IMR-90 (cell line): Measurements from ENCODE around the gene LGALSL. TPM values are rescaled to one million over a fixed set of nuclear protein-coding genes. Genes with fewer than 3 reads are reported as not detected.

Source experiments
- ATAC-seq: fragments of 200-7000 bp; cut with Tn5 transposase; 2 replicates; pipeline ENCODE4 v1.9.1; 2020; ENCODE audit warnings: low read depth, mild to moderate bottlenecking, moderate library complexity
- BruUV-seq: library from RNA; stranded (reverse); fragments of 400-500 nt; replicated peaks from 2 replicates; lab custom pipeline; 2021; lab: Mats Ljungman, UMichigan
- CTCF ChIA-PET: fragments of 300-600 bp; formaldehyde crosslinking; extraction: SDS; loops from one replicate; lab custom pipeline; 2021; ENCODE audit warnings: antibody characterized with exemption; lab: Yijun Ruan, JAX
- POLR2A ChIA-PET: fragments of 300-600 bp; sonication (Branson Sonifier 250); formaldehyde crosslinking; loops from one replicate; lab custom pipeline; 2022; ENCODE audit warnings: antibody characterized with exemption; ENCODE audit not compliant: unreplicated experiment; lab: Charles Lee
- DNase-seq: peaks from one replicate; pipeline ENCODE4 v3.0.0; 2013
- H2AFZ ChIP-seq: replicated peaks from 2 replicates; pipeline ENCODE3; 2013; ENCODE audit warnings: low read length, mild to moderate bottlenecking; ENCODE audit not compliant: poor library complexity
- H2AK5ac ChIP-seq: 2 replicates; pipeline ENCODE4 v1.6.1; 2013; ENCODE audit warnings: low read depth, low read length, inconsistent platforms
- H2AK9ac ChIP-seq: replicated peaks from 2 replicates; pipeline ENCODE3; 2013; ENCODE audit warnings: mild to moderate bottlenecking, low read depth, low read length, moderate library complexity; ENCODE audit not compliant: poor library complexity
- H2BK120ac ChIP-seq: 2 replicates; pipeline ENCODE4 v1.6.1; 2013; ENCODE audit warnings: low read depth, low read length, inconsistent platforms
- H2BK15ac ChIP-seq: 3 replicates; pipeline ENCODE4 v1.6.1; 2013; ENCODE audit warnings: low read depth, low read length, inconsistent platforms
- H2BK20ac ChIP-seq: 2 replicates; pipeline ENCODE4 v1.6.1; 2013; ENCODE audit warnings: low read depth, mild to moderate bottlenecking, inconsistent platforms, low read length, moderate library complexity
- H2BK5ac ChIP-seq: 2 replicates; pipeline ENCODE4 v1.6.1; 2013; ENCODE audit warnings: mild to moderate bottlenecking, low read depth, low read length, inconsistent platforms; ENCODE audit not compliant: poor library complexity, severe bottlenecking
- H3K14ac ChIP-seq: replicated peaks from 2 replicates; pipeline ENCODE4 v1.6.1; 2013; ENCODE audit warnings: low read depth, low read length, inconsistent platforms
- H3K18ac ChIP-seq: 2 replicates; pipeline ENCODE4 v1.6.1; 2013; ENCODE audit warnings: low read depth, low read length, control low read depth
- H3K23ac ChIP-seq: 2 replicates; pipeline ENCODE4 v1.6.1; 2013; ENCODE audit warnings: low read depth, low read length, inconsistent platforms
- H3K27ac ChIP-seq: 2 replicates; pipeline ENCODE4 v1.5.1; 2013; ENCODE audit warnings: mild to moderate bottlenecking, control low read depth, low read length; ENCODE audit not compliant: insufficient read depth
- H3K27me3 ChIP-seq: 2 replicates; pipeline ENCODE4 v1.6.1; 2013; ENCODE audit warnings: low read length; ENCODE audit not compliant: control insufficient read depth, insufficient read depth
- H3K36me3 ChIP-seq: 2 replicates; pipeline ENCODE4 v1.6.1; 2013; ENCODE audit warnings: low read length, mixed read lengths; ENCODE audit not compliant: control insufficient read depth, insufficient read depth
- H3K4ac ChIP-seq: 2 replicates; pipeline ENCODE4 v1.6.1; 2013; ENCODE audit warnings: low read depth, low read length, inconsistent platforms
- H3K4me1 ChIP-seq: 2 replicates; pipeline ENCODE4 v1.6.1; 2013; ENCODE audit warnings: low read length, mixed read lengths; ENCODE audit not compliant: control insufficient read depth, insufficient read depth
- H3K4me2 ChIP-seq: 2 replicates; pipeline ENCODE4 v1.6.1; 2013; ENCODE audit warnings: low read depth, mild to moderate bottlenecking, control low read depth, low read length, moderate library complexity
- H3K4me3 ChIP-seq: 2 replicates; pipeline ENCODE4 v1.5.1; 2013; ENCODE audit warnings: low read depth, mild to moderate bottlenecking, control low read depth, low read length, moderate library complexity; ENCODE audit not compliant: insufficient read depth
- H3K56ac ChIP-seq: 2 replicates; pipeline ENCODE4 v1.6.1; 2013; ENCODE audit warnings: low read length, inconsistent platforms; ENCODE audit not compliant: insufficient read depth; ENCODE audit errors: extremely low read depth
- H3K79me1 ChIP-seq, 2 experiments: 2 replicates each; pipeline ENCODE4 v1.6.1; 2013; ENCODE audit warnings: low read length in 2 of 2, inconsistent platforms in 1 of 2, low read depth in 1 of 2
- H3K9ac ChIP-seq: 2 replicates; pipeline ENCODE4 v1.6.1; 2013; ENCODE audit warnings: low read depth, low read length, control low read depth
- H3K9me1 ChIP-seq: 2 replicates; pipeline ENCODE4 v1.6.1; 2013; ENCODE audit warnings: low read length, inconsistent platforms; ENCODE audit not compliant: insufficient read depth
- H3K9me3 ChIP-seq: 2 replicates; pipeline ENCODE4 v1.6.1; 2013; ENCODE audit warnings: low read length; ENCODE audit not compliant: control insufficient read depth, insufficient read depth
- H4K20me1 ChIP-seq: 2 replicates; pipeline ENCODE4 v1.6.1; 2013; ENCODE audit warnings: low read length, inconsistent platforms; ENCODE audit not compliant: insufficient read depth
- H4K5ac ChIP-seq: 2 replicates; pipeline ENCODE4 v1.6.1; 2013; ENCODE audit warnings: mild to moderate bottlenecking, low read depth, low read length, control low read depth
- H4K8ac ChIP-seq, 2 experiments: 2 replicates each; pipeline ENCODE4 v1.6.1; 2013; ENCODE audit warnings: low read depth in 2 of 2, low read length in 2 of 2, control low read depth in 1 of 2, inconsistent platforms in 1 of 2
- H4K91ac ChIP-seq: 2 replicates; pipeline ENCODE4 v1.6.1; 2013; ENCODE audit warnings: low read depth, low read length, inconsistent platforms; ENCODE audit not compliant: insufficient read depth
- MAFK ChIP-seq: IDR thresholded peaks from 2 replicates; pipeline ENCODE4 v1.6.1; 2012; ENCODE audit warnings: low read depth, low read length, improper control_type of control experiment
- MXI1 ChIP-seq: IDR thresholded peaks from 2 replicates; pipeline ENCODE4 v1.6.1; 2012; ENCODE audit warnings: low read depth, mild to moderate bottlenecking, low read length, moderate library complexity, borderline replicate concordance
- NFE2L2 ChIP-seq: fragments of 150-350 bp; IDR thresholded peaks from 2 replicates; pipeline ENCODE4 v1.6.1; 2016; ENCODE audit warnings: low read depth, mild to moderate bottlenecking, low read length
- RCOR1 ChIP-seq: IDR thresholded peaks from 2 replicates; pipeline ENCODE4 v1.6.1; 2012; ENCODE audit warnings: mild to moderate bottlenecking, low read length, improper control_type of control experiment; ENCODE audit not compliant: insufficient replicate concordance
- WGBS, 2 experiments: methylation state at CpG; one replicate each; pipeline versions ENCODE4 v1.1.5 to v1.1.7; 2013; ENCODE audit warnings: missing lambda C conversion rate in 2 of 2; ENCODE audit not compliant: insufficient read length in 1 of 2; ENCODE audit errors: extremely low coverage in 2 of 2; 5-methylcytosine and 5-hydroxymethylcytosine counted together
- dilution Hi-C: fragments of 300-500 bp; cut with HindIII; formaldehyde crosslinking; loops from one replicate; pipeline ENCODE4 v1.14.3; 2018; ENCODE audit warnings: low sequenced_read_pairs; ENCODE audit not compliant: unreplicated experiment
- in situ Hi-C: fragments of 300-500 bp; cut with MboI; formaldehyde crosslinking; loops from 3 replicates; pipeline ENCODE4 v1.14.3; 2019; ENCODE audit warnings: low sequenced_read_pairs, inconsistent platforms, mixed read lengths
- intact Hi-C: fragments of 100-400 bp; cut with micrococcal nuclease; formaldehyde crosslinking; loops from 2 replicates; pipeline ENCODE4 v1.10.0; 2022
- polyA plus RNA-seq, 3 experiments: library from polyadenylated mRNA; depleted of rRNA; stranded (reverse); fragments of >200 nt; gene quantifications; 2 replicates each; pipeline ENCODE4 v1.2.3, GENCODE V29; 2012; ENCODE audit warnings: low replicate concordance in 1 of 3
- total RNA-seq: library from RNA; depleted of rRNA; stranded (reverse); fragments of >200 nt; gene quantifications from 2 replicates; pipeline ENCODE4 v1.2.3, GENCODE V29; 2012

Gene LGALSL
- total and polyA plus RNA-seq, 2 of the 4 experiments (the other 2 are of a cell fraction), result 0.86 to 2.9 TPM

DNA sequence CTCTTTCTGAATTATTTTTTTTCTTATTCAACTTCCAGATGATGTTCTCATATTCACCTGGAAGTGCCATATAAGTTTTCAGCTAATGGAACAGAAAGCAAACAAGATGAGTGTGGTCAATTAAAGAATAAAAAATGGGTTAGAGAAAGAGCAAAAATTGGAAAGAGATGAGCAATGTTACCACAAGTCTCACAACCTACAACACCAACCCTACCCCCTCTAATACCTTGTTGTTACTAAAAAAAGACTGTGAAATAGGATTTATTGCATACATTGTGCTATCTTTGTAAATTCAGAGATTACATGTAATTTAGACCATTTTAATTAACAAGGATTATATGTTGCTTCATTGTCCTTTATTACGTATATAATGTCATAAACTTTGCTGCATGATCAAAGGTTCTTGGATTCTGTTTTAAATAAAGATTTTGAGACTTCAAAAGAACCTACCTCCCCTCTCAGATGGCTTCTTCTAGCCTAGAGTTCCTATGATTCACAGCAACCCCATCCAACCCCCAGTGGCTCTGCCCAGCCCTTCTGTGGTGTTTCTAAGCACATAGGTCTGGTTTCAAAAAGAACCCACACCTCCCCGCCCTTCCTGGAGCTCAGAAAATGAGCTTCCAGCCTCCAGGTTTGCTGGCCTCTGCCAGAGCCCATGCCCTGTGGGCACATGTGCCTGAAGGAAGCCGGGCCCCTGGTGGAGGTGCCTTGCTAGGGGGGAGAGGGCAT lies 24.7 kb downstream of the LGALSL start:
- in situ Hi-C loops, result no loop called here
- Histone ChIP-seq H3K36me3 (no peaks in the 10 kb centered on the region), H3K9me3 (no peaks in the 10 kb centered on the region), H3K27me3 (peaks cover 53% of the 10 kb centered on the region), H2BK5ac (no peak overlapping the region), H3K4ac (no peak overlapping the region), H2AK9ac (no peak overlapping the region), H3K23ac (no peak overlapping the region), H3K27ac (no peak overlapping the region), H3K9me1 (no peaks in the 10 kb centered on the region), H3K9ac (no peak overlapping the region), H3K56ac (no peak overlapping the region), H4K8ac (no peak overlapping the region), H3K79me1 (no peaks in the 10 kb centered on the region), H3K14ac (no peak overlapping the region), H2BK15ac (no peak overlapping the region), H3K4me3 (no peak overlapping the region), H2BK120ac (no peak overlapping the region), H4K5ac (no peak overlapping the region), H2BK20ac (no peak overlapping the region), H3K4me2 (no peak overlapping the region), H3K4me1 (no peaks in the 10 kb centered on the region), H3K18ac (no peak overlapping the region), H4K91ac (no peak overlapping the region), H4K20me1 (no peaks in the 10 kb centered on the region), H2AFZ (no peak overlapping the region), H2AK5ac (no peak overlapping the region)
- ATAC-seq (no peak), DNase-seq (no peak)
- no CpG with 5 or more reads among the region's 3 CpGs for WGBS, 2 experiments
- ChIA-PET CTCF (interaction anchor here (0.6 kb wide), 1 partner anchor 419 kb away, joined by 6 read pairs; no protein-coding TSS in a partner anchor), POLR2A (no interaction called here)
- intact Hi-C loops, result no loop called here
- no TSS peak for BruUV-seq
- dilution Hi-C loops, result no loop called here
- no peak for TF ChIP-seq RCOR1
- TF ChIP-seq NFE2L2, result no peak
- TF ChIP-seq MXI1, result no peak
- no peak for TF ChIP-seq MAFK
